HG03097 (cell line): ENCODE results near the gene RPL27.

Experiments used
- ATAC-seq: cut with Tn5 transposase; IDR thresholded peaks from one replicate; pipeline ENCODE4 v1.9.1; 2021; ENCODE audit not compliant: unreplicated experiment, low FRiP score

RPL27 gene

DNA sequence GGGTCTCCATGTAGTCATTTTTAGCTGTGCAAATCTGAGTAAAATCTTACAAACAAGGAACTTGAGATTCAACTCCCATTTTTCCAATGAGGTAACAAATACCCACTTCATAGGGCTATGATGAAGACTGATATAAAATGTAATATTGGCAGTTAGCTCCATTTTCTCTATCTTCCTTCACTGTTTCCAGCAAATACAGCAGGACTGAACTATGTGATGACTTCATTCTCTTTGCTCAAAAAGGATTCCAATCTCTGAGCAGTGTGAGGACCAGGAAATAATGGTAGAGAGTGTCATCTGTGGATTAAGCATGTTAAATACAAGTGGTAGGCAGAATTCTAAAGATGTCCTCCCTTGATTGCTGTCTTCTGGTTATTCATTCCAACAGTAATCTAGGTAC, 45.1 kb downstream of the RPL27 start:
- ATAC-seq: no peak

DNA sequence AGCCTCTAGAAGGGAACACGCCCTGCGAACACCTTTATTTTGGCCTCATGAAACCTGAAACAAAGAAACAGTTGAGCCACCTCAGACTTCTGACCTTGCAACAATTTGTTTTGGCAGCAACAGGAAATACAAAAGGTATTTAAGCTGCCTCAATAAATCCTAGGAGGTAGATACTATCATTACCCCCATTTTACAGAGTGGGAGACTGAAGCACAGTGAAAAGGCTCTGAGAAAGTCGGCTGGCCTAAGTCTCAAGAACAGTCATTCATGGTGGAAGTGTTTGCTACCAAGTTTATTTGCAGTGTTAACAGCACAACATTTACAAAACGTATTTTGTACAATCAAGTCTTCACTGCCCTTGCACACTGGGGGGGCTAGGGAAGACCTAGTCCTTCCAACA, 45.8 kb downstream of the RPL27 start:
- ATAC-seq: no peak

DNA sequence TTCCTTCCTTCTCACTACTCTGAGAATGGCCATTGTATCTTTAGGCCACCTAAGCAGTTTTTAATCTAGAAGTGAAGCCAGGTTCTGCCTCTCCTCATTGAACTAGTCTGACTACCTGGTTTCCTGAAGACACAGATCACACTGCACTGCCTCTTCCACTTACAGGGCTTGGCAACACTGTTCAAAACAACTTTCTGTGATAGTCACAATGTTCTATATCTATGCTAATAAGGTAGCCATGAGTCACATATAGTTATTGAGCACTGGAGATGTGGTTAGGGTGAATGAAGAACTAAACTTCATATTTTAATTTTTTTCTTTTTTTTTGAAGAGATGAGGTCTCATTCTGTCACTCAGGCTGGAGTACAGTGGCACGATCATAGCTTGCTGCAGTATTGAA, 53.8 kb downstream of the RPL27 start:
- ATAC-seq: no peak
